G401.6 (cell line): ENCODE data around the gene ADGRG7.

Experiments used
- FAIRE-seq: peaks from 2 replicates; lab custom pipeline; 2012; peaks lifted over from hg19 to GRCh38; lab: Jason Lieb, UNC

ADGRG7 gene

DNA sequence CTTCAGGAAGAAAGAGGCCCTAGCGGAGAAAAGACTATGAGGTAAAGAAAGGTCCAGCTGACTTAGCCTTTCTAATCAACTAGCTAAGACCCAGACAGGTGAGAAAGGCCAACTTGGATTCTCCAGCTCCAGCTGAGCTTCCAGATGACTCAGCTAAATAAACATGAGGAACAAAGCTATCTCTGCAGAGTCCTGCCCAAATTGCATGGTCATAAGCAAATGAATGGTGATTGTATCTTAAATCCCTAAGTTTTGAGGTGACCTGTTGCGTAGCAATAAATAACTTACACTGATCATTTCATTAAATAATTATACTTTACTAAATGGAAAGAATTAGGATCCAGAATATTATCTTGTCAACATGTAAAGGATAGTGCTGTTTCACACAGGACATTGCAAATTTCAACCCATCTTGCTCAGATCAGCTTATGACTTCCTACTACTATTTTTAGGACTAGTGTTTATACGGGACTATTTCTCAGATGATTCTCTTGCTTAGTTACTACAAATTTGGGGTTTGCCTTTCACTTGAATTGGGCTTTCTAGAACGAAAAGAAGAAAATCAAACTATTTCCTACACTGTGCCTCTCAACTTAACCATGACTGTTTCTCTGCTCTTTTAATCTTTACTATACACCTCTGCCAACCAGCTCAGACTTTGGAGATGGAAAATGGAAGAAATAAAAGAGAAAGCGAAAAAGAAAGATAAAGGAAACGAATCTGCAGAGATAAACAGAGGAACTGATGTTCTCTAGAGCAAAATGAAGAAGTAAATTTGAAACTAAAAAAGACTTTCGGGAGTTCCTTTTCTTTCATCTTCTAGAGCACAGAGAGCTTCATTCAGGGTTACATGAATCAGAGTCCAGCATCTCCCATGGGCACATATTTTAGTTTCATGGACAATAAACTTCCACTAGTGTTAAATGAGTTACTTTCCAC lies 6.6 kb upstream of the ADGRG7 start:
- FAIRE-seq = no peak

DNA sequence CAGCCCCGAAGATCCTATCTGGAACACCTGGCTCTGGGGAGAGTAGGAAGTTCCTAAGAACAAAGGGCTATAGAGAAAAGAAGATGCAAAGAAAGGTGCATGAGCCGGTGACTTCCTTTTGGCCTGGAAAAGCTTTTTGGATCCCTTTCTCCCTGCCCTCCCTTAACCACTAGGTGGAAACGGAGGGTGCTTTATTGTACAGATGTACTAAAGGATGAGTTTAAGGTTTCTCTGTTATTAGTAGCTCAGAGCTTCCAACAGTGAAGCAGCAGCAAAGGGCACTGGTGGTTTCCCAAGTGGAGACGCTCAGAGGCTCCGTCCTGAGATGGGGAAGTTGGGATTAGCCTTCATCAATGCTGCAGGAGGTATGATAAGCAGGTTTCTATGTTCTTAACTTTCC lies 5.9 kb upstream of the ADGRG7 start:
- no peak for FAIRE-seq

GRCh38 chr3:100605358-100605757 lies 4.0 kb upstream of the ADGRG7 start:
- FAIRE-seq = no peak

- FAIRE-seq = no peak
Observed at GRCh38 chr3:100606894-100607512, 2.4 kb upstream of the ADGRG7 start.

DNA sequence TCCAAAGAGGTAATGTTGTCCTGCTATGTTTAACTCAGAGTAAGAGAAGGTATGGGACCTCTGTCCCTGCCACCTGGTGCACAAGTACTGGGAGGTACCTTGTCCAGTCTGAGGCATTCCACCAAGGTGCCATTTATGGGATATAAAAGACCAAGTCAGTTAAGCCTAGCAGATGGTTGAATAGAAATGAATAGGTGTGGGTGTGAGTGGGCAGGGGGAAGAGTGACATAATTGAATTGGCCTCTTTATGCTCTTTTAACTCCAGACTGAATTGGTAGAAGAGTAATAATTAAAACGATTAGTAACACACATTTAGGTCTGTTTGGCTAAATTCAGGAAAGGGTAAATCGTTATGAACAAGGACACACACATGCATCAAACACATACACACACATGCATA lies 562 bp downstream of the ADGRG7 start:
- FAIRE-seq = no peak

GRCh38 chr3:100611221-100611620 lies 1.8 kb downstream of the ADGRG7 start:
- no peak for FAIRE-seq

GRCh38 chr3:100613721-100614390 lies 4.5 kb downstream of the ADGRG7 start:
- no peak for FAIRE-seq

- FAIRE-seq = no peak
Observed at GRCh38 chr3:100614941-100615340, 5.5 kb downstream of the ADGRG7 start.

GRCh38 chr3:100615684-100616083 lies 6.3 kb downstream of the ADGRG7 start:
- FAIRE-seq = no peak

GRCh38 chr3:100621251-100621650 lies 11.8 kb downstream of the ADGRG7 start:
- no peak for FAIRE-seq

DNA sequence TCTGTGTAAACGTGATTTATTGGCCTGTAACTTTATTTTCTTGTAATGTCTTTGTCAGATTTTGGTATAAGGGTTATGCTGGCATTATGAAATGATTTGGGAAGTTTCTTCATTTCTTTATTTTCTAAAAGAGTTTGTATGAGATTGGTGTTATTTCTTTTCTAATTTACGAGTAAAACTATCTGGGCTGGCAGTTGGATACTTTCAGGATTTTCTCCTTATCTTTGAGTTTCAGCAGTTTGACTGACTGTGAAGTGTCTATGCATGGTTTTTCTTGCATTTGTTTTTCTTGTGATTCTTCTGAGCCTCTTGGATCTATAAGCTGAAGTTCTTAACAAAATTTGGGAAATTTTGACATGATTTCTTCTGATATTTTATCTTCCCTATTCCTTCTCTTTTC lies 18.1 kb downstream of the ADGRG7 start:
- FAIRE-seq = no peak

GRCh38 chr3:100629421-100630127 lies 20.2 kb downstream of the ADGRG7 start:
- no peak for FAIRE-seq

GRCh38 chr3:100630664-100631063 lies 21.3 kb downstream of the ADGRG7 start:
- no peak for FAIRE-seq

DNA sequence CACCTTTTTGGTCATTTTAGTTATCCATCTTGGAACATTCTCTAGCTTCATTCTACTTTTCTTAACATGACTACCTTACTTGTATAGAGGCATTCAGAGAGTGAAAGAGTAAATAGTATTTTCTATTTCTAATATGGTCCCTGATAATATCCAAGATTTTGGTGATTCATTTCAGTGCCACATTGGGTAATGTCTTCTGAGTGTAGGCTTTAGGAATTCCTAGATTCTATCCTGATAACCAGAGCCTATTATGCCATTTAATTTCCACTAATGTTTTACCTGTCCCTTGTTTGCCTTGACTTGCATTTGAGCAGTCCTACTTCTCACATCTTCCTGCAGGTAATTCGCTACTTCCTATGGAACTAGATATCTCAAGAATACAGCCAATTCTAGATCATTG lies 21.8 kb downstream of the ADGRG7 start:
- no peak for FAIRE-seq

DNA sequence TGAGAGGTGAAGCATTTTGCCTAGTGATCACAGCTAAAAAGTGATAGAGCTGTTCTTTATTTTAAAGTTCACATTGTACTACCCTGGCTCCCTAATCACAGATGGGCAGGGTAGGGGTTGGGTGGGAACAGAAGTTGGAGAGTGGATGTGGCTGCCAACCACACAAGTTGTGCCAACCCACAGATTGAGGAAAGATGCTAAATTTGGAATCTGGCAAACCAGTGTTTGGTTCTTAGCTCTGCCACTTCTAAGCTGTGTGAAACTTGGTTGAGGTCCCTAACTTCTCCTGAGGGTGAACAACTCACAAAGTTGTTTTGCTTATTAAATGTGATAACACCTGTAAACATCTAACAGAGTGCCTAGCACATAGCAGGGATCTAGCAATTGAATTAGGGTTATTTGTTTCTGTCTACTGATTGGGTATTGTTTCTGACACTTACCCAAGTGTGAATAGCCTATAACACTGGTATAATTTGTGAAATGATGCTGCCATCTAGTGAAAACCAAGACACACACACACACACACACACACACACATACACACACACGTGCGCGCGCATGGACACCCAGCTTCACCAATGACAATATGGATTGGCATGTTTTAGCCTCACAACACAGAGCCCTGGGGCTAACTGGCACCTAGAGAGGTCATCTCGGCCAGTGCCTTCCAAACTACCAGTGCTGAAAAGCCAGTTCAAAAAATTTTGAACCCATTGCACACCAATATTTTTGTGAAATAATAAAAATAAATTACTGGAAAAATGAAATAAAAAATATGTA lies 25.3 kb downstream of the ADGRG7 start:
- no peak for FAIRE-seq

- FAIRE-seq = no peak
Observed at GRCh38 chr3:100635273-100635701, 25.9 kb downstream of the ADGRG7 start.

DNA sequence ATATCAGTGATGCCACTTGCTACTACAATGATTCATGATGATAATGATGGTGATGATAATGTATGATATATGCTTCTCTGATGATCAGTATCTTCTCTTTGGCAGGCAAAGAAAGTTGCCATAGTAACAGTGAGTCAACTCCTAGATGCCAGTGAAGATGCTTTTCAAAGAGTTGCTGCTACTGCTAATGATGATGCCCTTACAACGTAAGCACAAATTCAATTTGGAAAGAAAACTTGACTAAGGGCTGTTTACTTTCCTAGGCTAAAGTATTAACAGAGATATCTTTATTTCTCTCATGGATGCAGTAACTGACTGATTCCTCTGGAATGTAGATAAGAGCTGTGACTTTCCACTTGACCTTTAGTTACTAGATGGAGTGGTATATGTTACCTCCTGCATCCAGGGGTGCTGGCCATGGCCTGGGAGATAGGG lies 27.8 kb downstream of the ADGRG7 start:
- FAIRE-seq = no peak

DNA sequence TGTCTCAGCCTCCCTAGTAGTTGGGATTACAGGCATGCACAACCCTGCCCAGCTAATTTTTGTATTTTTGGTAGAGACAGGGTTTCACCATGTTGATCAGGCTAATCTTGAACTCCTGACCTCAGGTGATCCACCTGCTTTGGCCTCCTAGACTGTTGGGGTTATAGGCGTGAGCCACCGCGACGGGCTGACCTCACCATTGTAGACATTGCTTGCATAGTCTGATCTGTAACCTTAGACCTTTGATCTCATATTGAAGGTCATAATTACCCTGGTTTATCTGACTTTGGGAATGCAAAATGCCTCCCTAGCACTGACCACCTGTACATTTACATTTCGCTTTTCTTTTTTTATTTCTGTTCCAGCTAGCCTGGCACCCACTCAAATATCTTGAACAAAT lies 31.2 kb downstream of the ADGRG7 start:
- no peak for FAIRE-seq

DNA sequence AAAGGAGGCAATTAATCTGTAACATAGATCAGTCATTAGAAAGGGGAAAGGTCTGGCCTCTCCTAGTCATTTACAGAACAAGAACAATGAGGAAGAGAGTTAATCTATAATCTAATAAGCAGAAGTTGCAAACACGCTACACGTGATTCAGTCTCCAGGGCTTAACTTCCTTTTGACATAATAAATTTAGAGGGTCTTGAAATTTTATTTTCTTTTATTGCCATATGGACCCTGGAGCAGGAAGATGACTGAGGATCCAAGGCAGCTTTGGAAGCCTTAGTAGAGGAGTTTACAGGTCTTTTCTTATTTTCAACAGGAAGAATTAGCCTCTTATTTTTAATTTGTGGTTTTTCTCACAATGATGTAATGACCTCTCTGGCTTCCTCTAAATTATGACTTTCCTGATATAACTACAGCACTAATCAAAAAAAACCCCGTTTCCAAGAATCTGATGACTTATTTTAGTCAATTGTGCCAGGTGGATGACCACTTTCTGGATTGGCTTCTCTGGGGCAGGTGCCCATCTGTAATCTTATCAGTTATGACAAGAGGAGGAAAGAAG lies 32.2 kb downstream of the ADGRG7 start:
- FAIRE-seq = no peak

DNA sequence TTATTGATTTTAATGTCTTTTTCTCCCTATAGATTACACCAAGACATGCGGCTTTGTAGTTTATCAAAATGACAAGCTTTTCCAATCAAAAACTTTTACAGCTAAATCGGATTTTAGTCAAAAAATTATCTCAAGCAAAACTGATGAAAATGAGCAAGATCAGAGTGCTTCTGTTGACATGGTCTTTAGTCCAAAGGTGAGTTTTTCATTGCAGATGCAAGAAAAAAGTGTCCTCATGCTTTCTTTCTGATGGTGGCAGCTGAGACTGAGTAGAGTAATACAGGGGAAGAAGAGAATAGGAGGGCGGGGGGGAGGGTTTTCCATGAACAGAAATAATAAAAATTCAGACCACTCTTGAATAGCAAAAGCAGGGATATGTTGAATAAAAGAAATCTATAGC lies 36.5 kb downstream of the ADGRG7 start:
- no peak for FAIRE-seq

DNA sequence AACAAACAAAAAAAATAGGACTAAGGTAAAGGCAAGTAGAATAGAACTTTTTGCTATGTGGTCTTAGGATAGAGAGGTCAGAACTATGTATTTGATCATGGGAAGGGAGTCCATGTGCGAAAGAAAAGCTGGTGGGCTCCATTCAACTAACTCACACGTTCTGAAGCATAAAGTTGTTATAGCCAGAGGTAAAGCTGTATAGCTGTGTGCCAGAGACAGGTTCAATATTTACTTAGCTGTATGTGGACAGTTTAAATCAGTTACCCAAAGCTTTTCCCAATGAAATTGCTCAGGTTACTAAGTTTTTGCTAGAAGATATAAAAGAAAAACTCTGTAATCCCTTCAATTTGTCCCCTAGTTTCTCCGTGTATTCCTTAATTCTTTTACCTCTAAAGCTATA lies 37.8 kb downstream of the ADGRG7 start:
- no peak for FAIRE-seq
